Esophagus muscularis mucosa (tissue), 4 donors: ENCODE measurements around the gene DDX49. TPM values are rescaled to one million over a fixed set of nuclear protein-coding genes. Genes with fewer than 3 reads are reported as not detected.

Source experiments
- DNase-seq: peaks from one replicate; pipeline ENCODE4 v3.0.0-alpha.2; 2017; ENCODE audit errors: extremely low spot score
- H3K27ac ChIP-seq, 4 donors: fragments of 200-600 bp; sonication (generic); replicated peaks in 1 of 4; 1 replicate in 3 of 4; 2 replicates in 1 of 4; pipeline ENCODE4 v1.5.1; 2016 to 2019; ENCODE audit warnings: mild to moderate bottlenecking in 1 of 4
- H3K27me3 ChIP-seq, 4 donors: fragments of 200-600 bp; sonication (generic); one replicate each; pipeline versions ENCODE4 v1.5.1 to v1.6.0; 2016 to 2019
- H3K36me3 ChIP-seq, 4 donors: fragments of 200-600 bp; sonication (generic); one replicate each; pipeline ENCODE4 v1.5.1; 2016 to 2019
- H3K4me1 ChIP-seq, 4 donors: fragments of 200-600 bp; sonication (generic); one replicate each; pipeline ENCODE4 v1.5.1; 2016 to 2019
- H3K4me3 ChIP-seq, 4 donors: fragments of 200-600 bp; sonication (generic); 1 replicate in 2 of 4; 2 replicates in 2 of 4; pipeline ENCODE4 v1.5.1; 2016 to 2019; ENCODE audit warnings: mild to moderate bottlenecking in 4 of 4, moderate library complexity in 1 of 4
- H3K9me3 ChIP-seq, 4 donors: fragments of 200-600 bp; sonication (generic); 1 replicate in 3 of 4; 2 replicates in 1 of 4; pipeline ENCODE4 v1.5.1; 2016 to 2019
- CTCF ChIP-seq, 3 experiments: fragments of 200-600 bp in 2 of 3; fragments of 450-650 bp in 1 of 3; sonication (generic) in 2 of 3; IDR thresholded peaks; one replicate each; pipeline ENCODE4 v1.5.1; 2017 to 2019; ENCODE audit warnings: antibody characterized with exemption in 3 of 3, mild to moderate bottlenecking in 2 of 3, moderate library complexity in 1 of 3
- EP300 ChIP-seq: sonication (generic); formaldehyde crosslinking; IDR thresholded peaks from one replicate; pipeline ENCODE4 v1.6.1; 2017; ENCODE audit warnings: antibody characterized with exemption
- POLR2A ChIP-seq: fragments of 450-650 bp; IDR thresholded peaks from one replicate; pipeline ENCODE4 v1.6.1; 2017; ENCODE audit warnings: antibody characterized with exemption, moderate library complexity, mild to moderate bottlenecking, low read depth
- POLR2AphosphoS5 ChIP-seq, 2 donors: sonication (generic); formaldehyde crosslinking; IDR thresholded peaks; one replicate each; pipeline ENCODE4 v1.6.1; 2017; ENCODE audit warnings: antibody characterized with exemption in 2 of 2
- WGBS: methylation state at CpG from one replicate; pipeline ENCODE4 v1.1.5; 2018; 5-methylcytosine and 5-hydroxymethylcytosine counted together
- intact Hi-C: fragments of 100-400 bp; cut with DNase I; formaldehyde crosslinking; loops from one replicate; pipeline ENCODE4 v1.15.1; 2023
- total RNA-seq, 4 donors: library from RNA; depleted of rRNA; stranded (reverse); fragments of >200 nt; gene quantifications; one replicate each; pipeline versions ENCODE4 v1.1.0 to v1.2.1, GENCODE V29; 2016

DDX49 gene
- total RNA-seq, 4 donors from 2014 or later: 38.4 to 42.6 (median 41.7) TPM

- WGBS: 90% methylated on average over 23 of the region's 36 CpGs
- Histone ChIP-seq H3K27me3 (no peaks in the 10 kb centered on the region), H3K4me1 (no peaks in the 10 kb centered on the region), H3K9me3 (no peaks in the 10 kb centered on the region), H3K36me3 (peaks cover 22 to 92% (median 75%) of the 10 kb centered on the region in 4 donors), H3K27ac (no peak overlapping the region), H3K4me3 (no peak overlapping the region)
- intact Hi-C loops: no loop called here
- TF ChIP-seq EP300 (no peak), POLR2AphosphoS5 (IDR thresholded peaks at IDR 0.05) (no peak), POLR2A (no peak), CTCF (IDR thresholded peaks at IDR 0.05) (no peak)
- no peak for DNase-seq
These were observed 12.7 kb upstream of the DDX49 start for GRCh38 chr19:18906605-18907519.

GRCh38 chr19:18908917-18909619, 10.4 kb upstream of the DDX49 start:
- H3K9me3 ChIP-seq: no peaks in the 10 kb centered on the region
- DNase-seq: no peak
- 87% methylated on average over 15 of the region's 17 CpGs for WGBS
- H3K27ac ChIP-seq: no peak overlapping the region
- H3K36me3 ChIP-seq: peaks cover 29 to 95% (median 83%) of the 10 kb centered on the region in 4 donors
- H3K4me3 ChIP-seq: no peak overlapping the region
- no peak for TF ChIP-seq POLR2AphosphoS5 (IDR thresholded peaks at IDR 0.05)
- no peak for TF ChIP-seq CTCF (IDR thresholded peaks at IDR 0.05)
- no peak for TF ChIP-seq EP300
- TF ChIP-seq POLR2A: no peak
- intact Hi-C loops: no loop called here
- no peaks in the 10 kb centered on the region for H3K27me3 ChIP-seq
- H3K4me1 ChIP-seq: peaks cover 0 to 11% (median 2%) of the 10 kb centered on the region in 4 donors

- Histone ChIP-seq H3K9me3 (no peaks in the 10 kb centered on the region), H3K4me3 (no peak overlapping the region), H3K27ac (no peak overlapping the region), H3K4me1 (peaks cover 0 to 15% (median 2%) of the 10 kb centered on the region in 4 donors), H3K27me3 (no peaks in the 10 kb centered on the region), H3K36me3 (peaks cover 28 to 95% (median 78%) of the 10 kb centered on the region in 4 donors)
- intact Hi-C loops: no loop called here
- DNase-seq: no peak
- TF ChIP-seq CTCF (IDR thresholded peaks at IDR 0.05) (no peak), EP300 (no peak), POLR2A (no peak), POLR2AphosphoS5 (IDR thresholded peaks at IDR 0.05) (no peak)
- WGBS: 84% methylated on average over 10 of the region's 10 CpGs
These were observed 9.5 kb upstream of the DDX49 start for GRCh38 chr19:18910010-18910409.

- DNase-seq: no peak
- Histone ChIP-seq H3K4me1 (peaks cover 0 to 24% (median 4%) of the 10 kb centered on the region in 4 donors), H3K9me3 (no peaks in the 10 kb centered on the region), H3K27ac (no peak overlapping the region), H3K4me3 (no peak overlapping the region), H3K27me3 (no peaks in the 10 kb centered on the region), H3K36me3 (peaks cover 32 to 95% (median 73%) of the 10 kb centered on the region in 4 donors)
- intact Hi-C loops: no loop called here
- TF ChIP-seq CTCF (IDR thresholded peaks at IDR 0.05) (no peak), EP300 (no peak), POLR2A (no peak), POLR2AphosphoS5 (IDR thresholded peaks at IDR 0.05) (no peak)
- WGBS: 95% methylated on average over 13 of the region's 19 CpGs
These were observed 8.6 kb upstream of the DDX49 start for GRCh38 chr19:18910801-18911436.
